ENCODE data around the gene C1QA.

The C1QA gene

DNA sequence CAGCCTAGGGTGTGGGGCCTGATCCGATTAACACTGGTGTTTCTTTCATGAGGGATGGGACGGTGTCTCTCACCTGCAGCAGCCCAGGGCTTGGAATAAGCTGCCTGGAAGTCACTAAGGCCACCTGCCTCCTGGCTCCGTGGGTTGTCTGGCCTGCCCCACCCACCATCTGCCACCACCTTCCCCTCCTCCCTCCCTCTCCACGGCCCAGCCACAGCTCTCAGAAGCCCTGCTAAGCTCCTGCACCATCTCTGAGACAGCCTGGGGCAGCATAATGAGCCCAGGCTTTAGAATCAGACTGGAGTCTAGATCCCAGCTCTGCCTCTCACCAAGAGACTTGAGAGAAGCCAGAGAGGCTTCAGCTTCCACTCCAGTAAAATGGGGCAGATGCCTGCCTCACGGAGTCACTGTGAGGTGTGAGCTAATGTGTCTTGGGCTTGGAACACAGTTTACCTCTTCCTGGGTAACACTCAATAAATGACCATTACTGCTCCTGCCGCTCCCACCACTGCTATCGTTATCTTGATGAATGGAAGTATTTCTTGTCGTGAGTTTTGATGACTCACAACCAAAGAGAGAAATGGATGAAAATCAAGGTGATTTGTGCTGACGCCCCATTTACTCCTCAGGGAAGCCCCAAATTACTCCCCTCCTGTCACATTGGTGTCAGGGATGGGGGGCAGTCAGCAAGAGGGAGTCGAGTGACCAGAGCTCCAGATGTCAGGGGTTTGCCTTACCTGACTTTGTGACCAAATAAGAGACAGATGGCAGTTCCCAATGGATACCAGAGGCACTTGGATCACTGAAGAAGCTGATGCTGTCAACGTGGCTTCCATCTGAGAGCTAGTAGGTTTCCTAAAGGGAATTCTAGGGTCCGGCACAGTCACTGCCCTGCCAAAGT, 23.5 kb upstream of the C1QA start:
- H3K4me2 ChIP-seq (ENCODE audit: insufficient read depth, low read length), result no peak overlapping the region
- H3K79me2 ChIP-seq (ENCODE audit: insufficient read depth, low read length), result no peaks in the 10 kb centered on the region
- H3K4me3 ChIP-seq (ENCODE audit: low read depth in 1 of 2, low read length in 2 of 2), result no peak overlapping the region
- H4K20me1 ChIP-seq (ENCODE audit: insufficient read depth, low read length), result peaks cover 25% of the 10 kb centered on the region
- no peaks in the 10 kb centered on the region for H3K9me3 ChIP-seq (ENCODE audit: insufficient read depth, low read length, severe bottlenecking)
- no peaks in the 10 kb centered on the region for H3K4me1 ChIP-seq (ENCODE audit: insufficient read depth, low read length)
- no peaks in the 10 kb centered on the region for H3K27me3 ChIP-seq (ENCODE audit: insufficient read depth, low read length, poor library complexity)
- no peak overlapping the region for H2AFZ ChIP-seq (ENCODE audit: low read depth, low read length)
- DNase-seq (no peak), ATAC-seq (ENCODE audit: insufficient read depth, low read depth) (no peak)
- no peak for TF ChIP-seq EZH2 (IDR thresholded peaks at IDR 0.05; ENCODE audit: borderline replicate concordance, low read depth, low read length, severe bottlenecking)
- TF ChIP-seq, protein P1, sequence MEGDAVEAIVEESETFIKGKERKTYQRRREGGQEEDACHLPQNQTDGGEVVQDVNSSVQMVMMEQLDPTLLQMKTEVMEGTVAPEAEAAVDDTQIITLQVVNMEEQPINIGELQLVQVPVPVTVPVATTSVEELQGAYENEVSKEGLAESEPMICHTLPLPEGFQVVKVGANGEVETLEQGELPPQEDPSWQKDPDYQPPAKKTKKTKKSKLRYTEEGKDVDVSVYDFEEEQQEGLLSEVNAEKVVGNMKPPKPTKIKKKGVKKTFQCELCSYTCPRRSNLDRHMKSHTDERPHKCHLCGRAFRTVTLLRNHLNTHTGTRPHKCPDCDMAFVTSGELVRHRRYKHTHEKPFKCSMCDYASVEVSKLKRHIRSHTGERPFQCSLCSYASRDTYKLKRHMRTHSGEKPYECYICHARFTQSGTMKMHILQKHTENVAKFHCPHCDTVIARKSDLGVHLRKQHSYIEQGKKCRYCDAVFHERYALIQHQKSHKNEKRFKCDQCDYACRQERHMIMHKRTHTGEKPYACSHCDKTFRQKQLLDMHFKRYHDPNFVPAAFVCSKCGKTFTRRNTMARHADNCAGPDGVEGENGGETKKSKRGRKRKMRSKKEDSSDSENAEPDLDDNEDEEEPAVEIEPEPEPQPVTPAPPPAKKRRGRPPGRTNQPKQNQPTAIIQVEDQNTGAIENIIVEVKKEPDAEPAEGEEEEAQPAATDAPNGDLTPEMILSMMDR (IDR thresholded peaks at IDR 0.05; ENCODE audit: borderline replicate concordance, extremely low read depth, low read length, poor library complexity, severe bottlenecking), result no peak
- H3K27ac ChIP-seq (ENCODE audit: low read length), result no peak overlapping the region
- H3K36me3 ChIP-seq (ENCODE audit: insufficient read depth, low read length), result no peaks in the 10 kb centered on the region
- H3K9ac ChIP-seq (ENCODE audit: low read depth, low read length), result no peak overlapping the region

DNA sequence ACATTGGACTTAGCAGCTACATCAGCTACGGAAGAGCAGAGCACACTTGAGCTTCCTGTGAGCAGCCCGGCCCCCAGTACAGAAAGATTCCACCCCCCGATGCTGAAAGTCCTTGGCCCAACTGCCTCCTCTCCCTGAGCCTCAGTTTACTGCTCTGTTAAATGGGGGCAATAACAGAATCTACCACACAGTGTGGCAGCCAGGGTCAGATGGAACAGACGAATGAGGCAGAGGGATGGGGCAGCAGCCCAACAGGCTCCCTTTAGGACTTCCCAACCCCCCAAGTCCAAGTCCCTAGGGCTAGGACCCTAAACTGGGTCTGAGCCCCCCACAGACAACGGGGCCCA, 22.9 kb upstream of the C1QA start:
- Histone ChIP-seq H3K79me2 (ENCODE audit: insufficient read depth, low read length) (no peaks in the 10 kb centered on the region), H3K9ac (ENCODE audit: low read depth, low read length) (no peak overlapping the region), H3K4me3 (ENCODE audit: low read depth in 1 of 2, low read length in 2 of 2) (no peak overlapping the region), H3K4me1 (ENCODE audit: insufficient read depth, low read length) (no peaks in the 10 kb centered on the region), H2AFZ (ENCODE audit: low read depth, low read length) (no peak overlapping the region), H3K4me2 (ENCODE audit: insufficient read depth, low read length) (no peak overlapping the region), H3K9me3 (ENCODE audit: insufficient read depth, low read length, severe bottlenecking) (no peaks in the 10 kb centered on the region), H3K36me3 (ENCODE audit: insufficient read depth, low read length) (no peaks in the 10 kb centered on the region), H3K27ac (ENCODE audit: low read length) (no peak overlapping the region), H4K20me1 (ENCODE audit: insufficient read depth, low read length) (peaks cover 25% of the 10 kb centered on the region), H3K27me3 (ENCODE audit: insufficient read depth, low read length, poor library complexity) (no peaks in the 10 kb centered on the region)
- no peak for DNase-seq
- TF ChIP-seq, protein P1 (IDR thresholded peaks at IDR 0.05; ENCODE audit: borderline replicate concordance, extremely low read depth, low read length, poor library complexity, severe bottlenecking), result no peak
- no peak for TF ChIP-seq EZH2 (IDR thresholded peaks at IDR 0.05; ENCODE audit: borderline replicate concordance, low read depth, low read length, severe bottlenecking)
- no peak for ATAC-seq (ENCODE audit: insufficient read depth, low read depth)

DNA sequence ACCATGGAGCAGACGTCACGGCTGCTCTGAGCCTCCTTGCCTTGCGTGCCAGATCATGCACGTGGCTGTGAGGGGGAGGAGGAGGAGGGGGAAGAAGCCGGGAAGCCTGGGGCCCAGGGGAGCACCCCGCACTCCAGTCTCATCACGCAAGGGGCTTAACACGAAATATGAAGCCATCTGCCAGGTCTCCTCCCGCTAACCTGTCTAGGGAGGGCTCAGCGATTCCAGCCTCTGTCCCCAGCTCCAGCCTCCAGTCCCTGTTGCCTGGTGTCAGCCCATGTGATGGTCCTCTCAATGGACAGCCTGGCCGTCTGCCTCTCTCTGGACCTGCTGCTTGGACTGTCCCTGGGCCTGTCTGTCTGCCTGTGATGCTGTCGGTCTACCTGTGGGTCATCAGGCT, 22.5 kb upstream of the C1QA start:
- no peak overlapping the region for H3K27ac ChIP-seq (ENCODE audit: low read length)
- H3K9ac ChIP-seq (ENCODE audit: low read depth, low read length), result no peak overlapping the region
- no peak overlapping the region for H2AFZ ChIP-seq (ENCODE audit: low read depth, low read length)
- ATAC-seq (ENCODE audit: insufficient read depth, low read depth), result no peak
- H3K4me2 ChIP-seq (ENCODE audit: insufficient read depth, low read length), result no peak overlapping the region
- no peaks in the 10 kb centered on the region for H3K4me1 ChIP-seq (ENCODE audit: insufficient read depth, low read length)
- DNase-seq, result no peak
- no peak overlapping the region for H3K4me3 ChIP-seq (ENCODE audit: low read depth in 1 of 2, low read length in 2 of 2)
- peaks cover 25% of the 10 kb centered on the region for H4K20me1 ChIP-seq (ENCODE audit: insufficient read depth, low read length)
- H3K79me2 ChIP-seq (ENCODE audit: insufficient read depth, low read length), result no peaks in the 10 kb centered on the region
- no peaks in the 10 kb centered on the region for H3K36me3 ChIP-seq (ENCODE audit: insufficient read depth, low read length)
- no peaks in the 10 kb centered on the region for H3K9me3 ChIP-seq (ENCODE audit: insufficient read depth, low read length, severe bottlenecking)
- no peak for TF ChIP-seq EZH2 (IDR thresholded peaks at IDR 0.05; ENCODE audit: borderline replicate concordance, low read depth, low read length, severe bottlenecking)
- TF ChIP-seq, protein P1 (IDR thresholded peaks at IDR 0.05; ENCODE audit: borderline replicate concordance, extremely low read depth, low read length, poor library complexity, severe bottlenecking), result no peak
- H3K27me3 ChIP-seq (ENCODE audit: insufficient read depth, low read length, poor library complexity), result no peaks in the 10 kb centered on the region
